Measurements from ENCODE around the gene INSL3. TPM values are rescaled to one million over a fixed set of nuclear protein-coding genes. Genes with fewer than 3 reads are reported as not detected.

INSL3 gene
- total RNA-seq, 2 experiments from 2014 or later = 1.7 to 2.2 TPM

- peak overlapping the region; percentile 93 for H3K27ac Mint-ChIP-seq
- H3K9me3 Mint-ChIP-seq (ENCODE audit: low read depth) = no peaks in the 10 kb centered on the region
- DNase-seq (no peak), ATAC-seq (no peak)
- CTCF ChIA-PET = interaction anchor here (0.9 to 9.5 kb wide), 7 partner anchors 12 to 238 kb away, joined by 3 to 361 read pairs (median 18); partner anchors contain the start of genes CCDC124, JAK3 and SLC5A5
- H3K4me1 Mint-ChIP-seq = peaks cover 34% of the 10 kb centered on the region
- no peaks in the 10 kb centered on the region for H3K27me3 Mint-ChIP-seq
- peaks cover 40% of the 10 kb centered on the region for H3K36me3 Mint-ChIP-seq
- H3K4me3 Mint-ChIP-seq = peak overlapping the region; percentile 94
These were observed 39.1 kb upstream of the INSL3 start for GRCh38 chr19:17860331-17860992.

- CTCF ChIA-PET = interaction anchor here (0.6 to 9.5 kb wide), 45 partner anchors 11 to 419 kb away, joined by 3 to 361 read pairs (median 4); partner anchors contain the start of genes CCDC124, FCHO1, JAK3 and MAP1S
- Mint-ChIP-seq H3K27me3 (no peaks in the 10 kb centered on the region), H3K4me1 (peaks cover 37% of the 10 kb centered on the region), H3K27ac (peak within 1 kb of the TSS; percentile 93), H3K36me3 (peaks cover 37% of the 10 kb centered on the region), H3K4me3 (peak within 1 kb of the TSS; percentile 94), H3K9me3 (ENCODE audit: low read depth) (no peaks in the 10 kb centered on the region)
- DNase-seq (peak; percentile 100), ATAC-seq (peak; percentile 97)
These were observed 38.4 kb upstream of the INSL3 start, which contains the start of gene RPL18A for GRCh38 chr19:17859533-17860330. Gene RPL18A, plus strand, starts transcription at chr19:17859910. Its CDS starts 47 bp downstream, at chr19:17859957.

GRCh38 chr19:17855280-17856152 is 34.2 kb upstream of the INSL3 start:
- DNase-seq (peak; percentile 92), ATAC-seq (peak; percentile 24)
- peaks cover 9% of the 10 kb centered on the region for H3K36me3 Mint-ChIP-seq
- H3K9me3 Mint-ChIP-seq (ENCODE audit: low read depth) = no peaks in the 10 kb centered on the region
- CTCF ChIA-PET = interaction anchor here (0.6 to 9.5 kb wide), 29 partner anchors 9 to 360 kb away, joined by 3 to 361 read pairs (median 4); partner anchors contain the start of genes CCDC124, FCHO1, MAP1S and SLC5A5
- no peaks in the 10 kb centered on the region for H3K27me3 Mint-ChIP-seq
- no peak overlapping the region for H3K4me3 Mint-ChIP-seq
- peaks cover 28% of the 10 kb centered on the region for H3K4me1 Mint-ChIP-seq
- no peak overlapping the region for H3K27ac Mint-ChIP-seq

- Mint-ChIP-seq H3K36me3 (no peaks in the 10 kb centered on the region), H3K4me3 (no peak overlapping the region), H3K27me3 (no peaks in the 10 kb centered on the region), H3K9me3 (ENCODE audit: low read depth) (no peaks in the 10 kb centered on the region), H3K4me1 (peaks cover 34% of the 10 kb centered on the region), H3K27ac (no peak overlapping the region)
- no peak for ATAC-seq
- CTCF ChIA-PET = interaction anchor here (0.7 to 9.5 kb wide), 11 partner anchors 18 to 413 kb away, joined by 3 to 361 read pairs (median 7); partner anchors contain the start of genes CCDC124 and MAP1S
- no peak for DNase-seq
These were observed 32.7 kb upstream of the INSL3 start for GRCh38 chr19:17854061-17854460.

GRCh38 chr19:17848595-17849292 is 27.4 kb upstream of the INSL3 start:
- H3K36me3 Mint-ChIP-seq = peaks cover 15% of the 10 kb centered on the region
- H3K4me1 Mint-ChIP-seq = peaks cover 65% of the 10 kb centered on the region
- H3K9me3 Mint-ChIP-seq (ENCODE audit: low read depth) = no peaks in the 10 kb centered on the region
- CTCF ChIA-PET = interaction anchor here (0.6 to 7.0 kb wide), 8 partner anchors 11 to 201 kb away, joined by 3 to 58 read pairs (median 4); partner anchors contain the start of genes CCDC124 and RPL18A
- DNase-seq = no peak
- H3K27ac Mint-ChIP-seq = peak overlapping the region; percentile 95
- ATAC-seq = no peak
- no peaks in the 10 kb centered on the region for H3K27me3 Mint-ChIP-seq
- H3K4me3 Mint-ChIP-seq = peak overlapping the region; percentile 86

GRCh38 chr19:17847538-17848366 is 26.4 kb upstream of the INSL3 start, which contains the start of gene JAK3:
Gene JAK3, minus strand, starts transcription at chr19:17847982. Its CDS starts 3,565 bp downstream, at chr19:17844417.
- Mint-ChIP-seq H3K36me3 (peaks cover 24% of the 10 kb centered on the region), H3K9me3 (ENCODE audit: low read depth) (no peaks in the 10 kb centered on the region), H3K27me3 (no peaks in the 10 kb centered on the region), H3K27ac (peak within 1 kb of the TSS; percentile 95), H3K4me1 (peaks cover 70% of the 10 kb centered on the region), H3K4me3 (peak within 1 kb of the TSS; percentile 86)
- CTCF ChIA-PET = interaction anchor here (1.3 to 7.0 kb wide), 5 partner anchors 8 to 99 kb away, joined by 3 to 58 read pairs (median 4); partner anchors contain the start of genes CCDC124 and RPL18A
- peak; percentile 81 for ATAC-seq
- peak; percentile 94 for DNase-seq

- no peaks in the 10 kb centered on the region for H3K27me3 Mint-ChIP-seq
These were observed 24.8 kb upstream of the INSL3 start for GRCh38 chr19:17846146-17846545.

GRCh38 chr19:17843908-17844490 is 22.7 kb upstream of the INSL3 start:
- peaks cover 44% of the 10 kb centered on the region for H3K4me1 Mint-ChIP-seq
- peaks cover 47% of the 10 kb centered on the region for H3K36me3 Mint-ChIP-seq

More at GRCh38 chr19:17846146-17846545, 24.8 kb upstream of the INSL3 start:
- no peak for ATAC-seq
- H3K4me3 Mint-ChIP-seq = peak overlapping the region; percentile 86
- no peaks in the 10 kb centered on the region for H3K9me3 Mint-ChIP-seq (ENCODE audit: low read depth)
- CTCF ChIA-PET = interaction anchor here (1.3 to 7.0 kb wide), 6 partner anchors 9 to 408 kb away, joined by 3 to 58 read pairs (median 4); partner anchors contain the start of gene RPL18A
- H3K4me1 Mint-ChIP-seq = peaks cover 63% of the 10 kb centered on the region
- DNase-seq = peak; percentile 79
- peaks cover 35% of the 10 kb centered on the region for H3K36me3 Mint-ChIP-seq
- H3K27ac Mint-ChIP-seq = peak overlapping the region; percentile 95

GRCh38 chr19:17843292-17843827 is 22.0 kb upstream of the INSL3 start:
- peaks cover 38% of the 10 kb centered on the region for H3K4me1 Mint-ChIP-seq
- no peak for ATAC-seq
- no peak for DNase-seq
- CTCF ChIA-PET = interaction anchor here (1.0 to 1.7 kb wide), 3 partner anchors 16 to 60 kb away, joined by 3 to 7 read pairs (median 3); partner anchors contain the start of gene RPL18A
- H3K27ac Mint-ChIP-seq = no peak overlapping the region
- no peak overlapping the region for H3K4me3 Mint-ChIP-seq
- no peaks in the 10 kb centered on the region for H3K27me3 Mint-ChIP-seq
- peaks cover 50% of the 10 kb centered on the region for H3K36me3 Mint-ChIP-seq
- no peaks in the 10 kb centered on the region for H3K9me3 Mint-ChIP-seq (ENCODE audit: low read depth)

More at GRCh38 chr19:17843908-17844490, 22.7 kb upstream of the INSL3 start:
- peak overlapping the region; percentile 28 for H3K27ac Mint-ChIP-seq
- no peak for ATAC-seq
- H3K27me3 Mint-ChIP-seq = no peaks in the 10 kb centered on the region
- H3K9me3 Mint-ChIP-seq (ENCODE audit: low read depth) = no peaks in the 10 kb centered on the region
- no peak for DNase-seq
- CTCF ChIA-PET = interaction anchor here (1.0 to 1.7 kb wide), 3 partner anchors 15 to 61 kb away, joined by 3 to 7 read pairs (median 3); partner anchors contain the start of gene RPL18A
- no peak overlapping the region for H3K4me3 Mint-ChIP-seq

GRCh38 chr19:17842663-17843291 is 21.5 kb upstream of the INSL3 start:
- H3K4me1 Mint-ChIP-seq = peaks cover 32% of the 10 kb centered on the region
- no peaks in the 10 kb centered on the region for H3K27me3 Mint-ChIP-seq
- DNase-seq (no peak), ATAC-seq (no peak)
- H3K27ac Mint-ChIP-seq = no peak overlapping the region
- no peaks in the 10 kb centered on the region for H3K9me3 Mint-ChIP-seq (ENCODE audit: low read depth)
- no peak overlapping the region for H3K4me3 Mint-ChIP-seq
- CTCF ChIA-PET = interaction anchor here (0.6 to 1.7 kb wide), 3 partner anchors 17 to 581 kb away, joined by 3 to 7 read pairs (median 3); partner anchors contain the start of gene RPL18A
- peaks cover 51% of the 10 kb centered on the region for H3K36me3 Mint-ChIP-seq

All from activated CD8-positive, alpha-beta memory T cell treated with anti-CD3 and anti-CD28 coated beads, Interleukin-2, amount 10 ng/mL, durations not matched to agents 7 days and 5 days (primary cell).